ENCODE measurements around the gene GREB1. TPM values are rescaled to one million over a fixed set of nuclear protein-coding genes. Genes with fewer than 3 reads are reported as not detected.

The GREB1 gene
- total RNA-seq, 1 experiment from 2014 or later: 6.2 TPM

GRCh38 chr2:11525762-11526161, 8.1 kb upstream of the GREB1 start:
- no TSS peak for BruUV-seq (replicated peaks)
- intact Hi-C loops (cut with micrococcal nuclease): no loop called here
- no peak for ATAC-seq
- ChIA-PET POLR2A (no interaction called here), RAD21 (ENCODE audit: low non-redundant PET in 1 of 2, low total read pairs in 2 of 2, uncharacterized antibody in 2 of 2, unreplicated experiment in 2 of 2) (no interaction called here), CTCF (no interaction called here)
- Histone ChIP-seq H3K27me3 (ENCODE audit: insufficient read depth, low read length) (no peaks in the 10 kb centered on the region), H2AFZ (ENCODE audit: low read depth, low read length, poor library complexity, severe bottlenecking) (no peak overlapping the region), H3K9me2 (ENCODE audit: insufficient read depth) (no peaks in the 10 kb centered on the region), H3K9me3 (ENCODE audit: control insufficient read depth in 1 of 2, insufficient read depth in 1 of 2, low read depth in 1 of 2, low read length in 2 of 2) (no peaks in the 10 kb centered on the region), H3K4me1 (ENCODE audit: control insufficient read depth in 1 of 2, insufficient read depth in 2 of 2, low read length in 2 of 2) (no peaks in the 10 kb centered on the region), H3K79me2 (ENCODE audit: insufficient read depth, low read length) (no peaks in the 10 kb centered on the region), H3K4me2 (ENCODE audit: low read length) (no peak overlapping the region), H3K4me3 (replicated peaks in 1 of 2; ENCODE audit: low read depth in 1 of 2, low read length in 2 of 2) (no peak overlapping the region), H3K9ac (ENCODE audit: low read length) (no peak overlapping the region), H3K27ac (ENCODE audit: low read depth, low read length) (no peak overlapping the region), H3K36me3 (ENCODE audit: control insufficient read depth in 1 of 2, insufficient read depth in 2 of 2, low read length in 2 of 2) (no peaks in the 10 kb centered on the region), H4K20me1 (ENCODE audit: insufficient read depth) (no peaks in the 10 kb centered on the region)
- no peak for DNase-seq (ENCODE audit: low read depth, low spot score)
- no peak for TF ChIP-seq FOSL1 (IDR thresholded peaks at IDR 0.05; ENCODE audit: low read depth)
- no peak for TF ChIP-seq CBX3 (IDR thresholded peaks at IDR 0.05; ENCODE audit: low read depth)
- TF ChIP-seq ELF1 (IDR thresholded peaks at IDR 0.05; ENCODE audit: borderline replicate concordance, low read depth): no peak
- TF ChIP-seq SP1 (IDR thresholded peaks at IDR 0.05; ENCODE audit: low read depth): no peak
- TF ChIP-seq ZFX (IDR thresholded peaks at IDR 0.05): no peak
- no peak for TF ChIP-seq CEBPB (IDR thresholded peaks at IDR 0.05; ENCODE audit: low read depth)
- TF ChIP-seq POLR2A (IDR thresholded peaks at IDR 0.05; ENCODE audit: borderline replicate concordance, extremely low read depth, insufficient read depth, insufficient read length): no peak
- TF ChIP-seq RAD21 (IDR thresholded peaks at IDR 0.05; ENCODE audit: low read depth): no peak
- TF ChIP-seq EZH2phosphoT487 (IDR thresholded peaks at IDR 0.05; ENCODE audit: borderline replicate concordance): no peak
- no peak for TF ChIP-seq ZNF274 (IDR thresholded peaks at IDR 0.05; ENCODE audit: low read depth, low read length)
- no peak for TF ChIP-seq REST (IDR thresholded peaks at IDR 0.05; ENCODE audit: low read depth)
- no peak for TF ChIP-seq EZH2 (IDR thresholded peaks at IDR 0.05)
